Neutrophil (primary cell): ENCODE results near the gene PDE11A.

Experiments used
- H3K27ac ChIP-seq: fragments of 200-600 bp; sonication (generic); 2 replicates; pipeline ENCODE4 v1.5.1; 2016; ENCODE audit warnings: mild to moderate bottlenecking, moderate library complexity
- H3K27me3 ChIP-seq: fragments of 200-600 bp; sonication (generic); 2 replicates; pipeline ENCODE4 v1.6.0; 2016; ENCODE audit warnings: mild to moderate bottlenecking
- H3K36me3 ChIP-seq: fragments of 200-600 bp; sonication (generic); 2 replicates; pipeline ENCODE4 v1.5.1; 2017
- H3K4me1 ChIP-seq, 2 experiments: fragments of 200-600 bp in 1 of 2; sonication (generic) in 1 of 2; 1 replicate in 1 of 2; 2 replicates in 1 of 2; pipeline versions ENCODE4 v1.5.1 to v1.6.1; 2013 to 2016; ENCODE audit warnings: low read depth in 1 of 2, low read length in 1 of 2, mild to moderate bottlenecking in 1 of 2, moderate library complexity in 1 of 2; ENCODE audit not compliant: control insufficient read depth in 1 of 2, insufficient read depth in 1 of 2
- H3K4me3 ChIP-seq, 2 experiments: fragments of 200-600 bp in 1 of 2; sonication (generic) in 1 of 2; 1 replicate in 1 of 2; 2 replicates in 1 of 2; pipeline ENCODE4 v1.5.1; 2013 to 2016; ENCODE audit warnings: low read depth in 1 of 2, low read length in 1 of 2, mild to moderate bottlenecking in 1 of 2, moderate library complexity in 1 of 2
- H3K9me3 ChIP-seq: fragments of 200-600 bp; sonication (generic); 2 replicates; pipeline ENCODE4 v1.5.1; 2016
- CTCF ChIP-seq: fragments of 200-600 bp; sonication (generic); IDR thresholded peaks from 2 replicates; pipeline ENCODE4 v1.5.1; 2016; ENCODE audit warnings: antibody characterized with exemption

Gene PDE11A

GRCh38 chr2:177896587-177896986, 176.0 kb downstream of the PDE11A start:
- no peak for TF ChIP-seq CTCF
- Histone ChIP-seq H3K9me3 (no peaks in the 10 kb centered on the region), H3K4me1 (no peaks in the 10 kb centered on the region), H3K27ac (no peak overlapping the region), H3K27me3 (no peaks in the 10 kb centered on the region), H3K4me3 (no peak overlapping the region), H3K36me3 (no peaks in the 10 kb centered on the region)

GRCh38 chr2:177894546-177894945, 178.0 kb downstream of the PDE11A start:
- no peak for TF ChIP-seq CTCF
- Histone ChIP-seq H3K27ac (no peak overlapping the region), H3K27me3 (no peaks in the 10 kb centered on the region), H3K4me3 (no peak overlapping the region), H3K9me3 (no peaks in the 10 kb centered on the region), H3K36me3 (no peaks in the 10 kb centered on the region), H3K4me1 (no peaks in the 10 kb centered on the region)

GRCh38 chr2:177893880-177894279, 178.7 kb downstream of the PDE11A start:
- Histone ChIP-seq H3K27ac (no peak overlapping the region), H3K4me1 (no peaks in the 10 kb centered on the region), H3K36me3 (no peaks in the 10 kb centered on the region), H3K27me3 (no peaks in the 10 kb centered on the region), H3K9me3 (no peaks in the 10 kb centered on the region), H3K4me3 (no peak overlapping the region)
- no peak for TF ChIP-seq CTCF

GRCh38 chr2:177891533-177891932, 181.0 kb downstream of the PDE11A start:
- no peak overlapping the region for H3K27ac ChIP-seq
- no peak overlapping the region for H3K4me3 ChIP-seq
- H3K9me3 ChIP-seq = no peaks in the 10 kb centered on the region
- H3K27me3 ChIP-seq = no peaks in the 10 kb centered on the region
- no peaks in the 10 kb centered on the region for H3K36me3 ChIP-seq
- no peaks in the 10 kb centered on the region for H3K4me1 ChIP-seq
- no peak for TF ChIP-seq CTCF

- H3K4me1 ChIP-seq = no peaks in the 10 kb centered on the region
- H3K27me3 ChIP-seq = no peaks in the 10 kb centered on the region
- no peak overlapping the region for H3K27ac ChIP-seq
- H3K36me3 ChIP-seq = no peaks in the 10 kb centered on the region
- H3K9me3 ChIP-seq = no peaks in the 10 kb centered on the region
- no peak overlapping the region for H3K4me3 ChIP-seq
- no peak for TF ChIP-seq CTCF
Observed at GRCh38 chr2:177889818-177890460, 182.6 kb downstream of the PDE11A start.
